ENCODE results near the gene DDX50. TPM values are rescaled to one million over a fixed set of nuclear protein-coding genes. Genes with fewer than 3 reads are reported as not detected.
"Not testable (repeated sequence)": the region's sequence is repeated elsewhere in the genome, so short reads cannot be mapped to it uniquely, and the experiment has no call there.

DDX50 gene
- total RNA-seq, 1 experiment from 2014 or later: 44.4 TPM

GRCh38 chr10:68864611-68865010, 36.5 kb upstream of the DDX50 start:
- H3K4me3 Mint-ChIP-seq (ENCODE audit: low read depth, unreplicated experiment): no peak overlapping the region
- peaks cover 13% of the 10 kb centered on the region for H3K9me3 Mint-ChIP-seq (ENCODE audit: low read depth, unreplicated experiment)

GRCh38 chr10:68868173-68868572, 32.9 kb upstream of the DDX50 start:
- H3K36me3 Mint-ChIP-seq (ENCODE audit: insufficient read depth, unreplicated experiment); CTCF ChIA-PET; H3K27ac Mint-ChIP-seq (ENCODE audit: unreplicated experiment); DNase-seq; intact Hi-C loops (cut with micrococcal nuclease; ENCODE audit: unreplicated experiment); H3K4me3 Mint-ChIP-seq (ENCODE audit: low read depth, unreplicated experiment); H3K9me3 Mint-ChIP-seq (ENCODE audit: low read depth, unreplicated experiment); H3K4me1 Mint-ChIP-seq (ENCODE audit: low read depth, unreplicated experiment); BruUV-seq (replicated peaks): not testable (repeated sequence)
- H3K27me3 Mint-ChIP-seq (ENCODE audit: unreplicated experiment): peaks cover 14% of the 10 kb centered on the region

More at GRCh38 chr10:68864611-68865010, 36.5 kb upstream of the DDX50 start:
- Mint-ChIP-seq H3K36me3 (ENCODE audit: insufficient read depth, unreplicated experiment) (no peaks in the 10 kb centered on the region), H3K4me1 (ENCODE audit: low read depth, unreplicated experiment) (no peaks in the 10 kb centered on the region), H3K27me3 (ENCODE audit: unreplicated experiment) (peaks cover 9% of the 10 kb centered on the region), H3K27ac (ENCODE audit: unreplicated experiment) (no peak overlapping the region)
- CTCF ChIA-PET: no interaction called here
- TF ChIP-seq CTCF (IDR thresholded peaks at IDR 0.05; ENCODE audit: unreplicated experiment): no peak
- no peak for DNase-seq
- intact Hi-C loops (cut with micrococcal nuclease; ENCODE audit: unreplicated experiment): no loop called here
- BruUV-seq (replicated peaks): no TSS peak

- no peak for TF ChIP-seq CTCF (IDR thresholded peaks at IDR 0.05; ENCODE audit: unreplicated experiment)
- no peak for DNase-seq
- Mint-ChIP-seq H3K4me1 (ENCODE audit: low read depth, unreplicated experiment) (no peaks in the 10 kb centered on the region), H3K4me3 (ENCODE audit: low read depth, unreplicated experiment) (no peak overlapping the region), H3K27ac (ENCODE audit: unreplicated experiment) (no peak overlapping the region), H3K9me3 (ENCODE audit: low read depth, unreplicated experiment) (peaks cover 4% of the 10 kb centered on the region), H3K27me3 (ENCODE audit: unreplicated experiment) (peaks cover 14% of the 10 kb centered on the region), H3K36me3 (ENCODE audit: insufficient read depth, unreplicated experiment) (no peaks in the 10 kb centered on the region)
- no TSS peak for BruUV-seq (replicated peaks)
- CTCF ChIA-PET: no interaction called here
- intact Hi-C loops (cut with micrococcal nuclease; ENCODE audit: unreplicated experiment): no loop called here
Observed at GRCh38 chr10:68869623-68870022, 31.5 kb upstream of the DDX50 start.

- DNase-seq: no peak
- H3K27me3 Mint-ChIP-seq (ENCODE audit: unreplicated experiment): peaks cover 14% of the 10 kb centered on the region
- no peaks in the 10 kb centered on the region for H3K4me1 Mint-ChIP-seq (ENCODE audit: low read depth, unreplicated experiment)
- no peak overlapping the region for H3K27ac Mint-ChIP-seq (ENCODE audit: unreplicated experiment)
- no peak overlapping the region for H3K4me3 Mint-ChIP-seq (ENCODE audit: low read depth, unreplicated experiment)
- H3K36me3 Mint-ChIP-seq (ENCODE audit: insufficient read depth, unreplicated experiment): no peaks in the 10 kb centered on the region
- TF ChIP-seq CTCF (IDR thresholded peaks at IDR 0.05; ENCODE audit: unreplicated experiment): no peak
- peaks cover 4% of the 10 kb centered on the region for H3K9me3 Mint-ChIP-seq (ENCODE audit: low read depth, unreplicated experiment)
- intact Hi-C loops (cut with micrococcal nuclease; ENCODE audit: unreplicated experiment): no loop called here
- CTCF ChIA-PET: no interaction called here
- BruUV-seq (replicated peaks): no TSS peak
Observed at GRCh38 chr10:68870061-68870460, 31.1 kb upstream of the DDX50 start.

GRCh38 chr10:68870545-68871104, 30.5 kb upstream of the DDX50 start:
- intact Hi-C loops (cut with micrococcal nuclease; ENCODE audit: unreplicated experiment): no loop called here
- Mint-ChIP-seq H3K27ac (ENCODE audit: unreplicated experiment) (no peak overlapping the region), H3K4me1 (ENCODE audit: low read depth, unreplicated experiment) (no peaks in the 10 kb centered on the region), H3K36me3 (ENCODE audit: insufficient read depth, unreplicated experiment) (no peaks in the 10 kb centered on the region), H3K9me3 (ENCODE audit: low read depth, unreplicated experiment) (peaks cover 4% of the 10 kb centered on the region), H3K27me3 (ENCODE audit: unreplicated experiment) (peaks cover 14% of the 10 kb centered on the region), H3K4me3 (ENCODE audit: low read depth, unreplicated experiment) (no peak overlapping the region)
- CTCF ChIA-PET: interaction anchor here (0.9 kb wide), 1 partner anchor 19 kb away, joined by 3 read pairs; no protein-coding TSS in a partner anchor
- BruUV-seq (replicated peaks): no TSS peak
- no peak for TF ChIP-seq CTCF (IDR thresholded peaks at IDR 0.05; ENCODE audit: unreplicated experiment)
- DNase-seq: no peak
